Fibroblast of mammary gland (primary cell): ENCODE results near the gene TRAPPC2.

Experiments
- DNase-seq: peaks from one replicate; pipeline ENCODE4 v3.0.0-alpha.2; 2010; ENCODE audit warnings: low read depth
- H3K4me3 ChIP-seq: 2 replicates; pipeline ENCODE4 v1.5.1; 2011; ENCODE audit warnings: low read depth, mild to moderate bottlenecking, low read length, moderate library complexity; ENCODE audit not compliant: control insufficient read depth
- CTCF ChIP-seq: conservative IDR thresholded peaks from 2 replicates; pipeline ENCODE4 v1.5.1; 2011; ENCODE audit warnings: low read depth, low read length, inconsistent platforms; ENCODE audit not compliant: control insufficient read depth, insufficient read depth

The TRAPPC2 gene

GRCh38 chrX:13770013-13770535 is 35.7 kb upstream of the TRAPPC2 start:
- TF ChIP-seq CTCF: no peak
- DNase-seq: no peak
- no peak overlapping the region for H3K4me3 ChIP-seq

- H3K4me3 ChIP-seq: no peak overlapping the region
- DNase-seq: no peak
- no peak for TF ChIP-seq CTCF
Observed at GRCh38 chrX:13768939-13769338, 34.5 kb upstream of the TRAPPC2 start.

DNA sequence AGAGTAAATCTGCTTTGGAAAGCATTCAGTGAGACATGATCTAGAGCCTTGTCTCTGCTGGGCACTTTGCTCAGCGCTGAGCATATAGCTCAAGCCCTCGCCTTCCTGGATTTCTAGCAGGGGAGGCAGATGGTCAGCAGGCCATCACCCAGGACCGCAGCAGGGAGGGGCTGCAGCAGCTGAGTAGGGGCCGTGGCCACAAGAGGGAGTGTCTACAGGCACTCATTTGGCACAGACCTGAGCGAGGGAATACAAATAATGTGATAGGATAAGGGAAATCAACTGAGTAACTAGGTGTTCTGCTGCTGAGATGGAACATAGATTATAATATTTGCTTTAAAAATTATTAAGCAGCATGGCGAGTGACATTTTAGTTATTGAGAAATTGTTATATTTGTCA is 30.3 kb upstream of the TRAPPC2 start:
- peak; percentile 3 for TF ChIP-seq CTCF
- peak; percentile 36 for DNase-seq
- no peak overlapping the region for H3K4me3 ChIP-seq

DNA sequence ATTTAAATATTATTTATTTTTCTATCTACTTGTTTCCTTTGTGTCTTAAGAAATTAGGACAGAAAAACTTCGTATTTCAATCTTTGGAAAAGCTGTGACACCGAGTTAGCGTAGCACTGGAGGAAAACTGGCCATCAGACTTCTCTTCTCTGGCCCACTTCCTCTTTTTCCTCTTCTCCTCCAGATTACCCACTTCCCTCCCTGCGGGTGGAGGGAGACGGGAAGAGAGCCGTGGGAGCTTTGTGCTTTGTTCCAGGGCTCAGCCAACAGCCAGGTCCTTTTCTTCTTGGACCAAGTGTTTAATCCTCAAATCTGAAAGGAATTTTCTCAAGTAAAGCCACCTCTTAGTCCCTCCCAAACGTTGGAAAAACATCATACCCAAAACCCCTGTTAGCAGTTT is 29.9 kb upstream of the TRAPPC2 start:
- no peak overlapping the region for H3K4me3 ChIP-seq

GRCh38 chrX:13763489-13763888 is 29.1 kb upstream of the TRAPPC2 start:
- TF ChIP-seq CTCF: no peak
- no peak overlapping the region for H3K4me3 ChIP-seq
- DNase-seq: no peak

More for the DNA sequence above, 29.9 kb upstream of the TRAPPC2 start:
- no peak for DNase-seq
- no peak for TF ChIP-seq CTCF

DNA sequence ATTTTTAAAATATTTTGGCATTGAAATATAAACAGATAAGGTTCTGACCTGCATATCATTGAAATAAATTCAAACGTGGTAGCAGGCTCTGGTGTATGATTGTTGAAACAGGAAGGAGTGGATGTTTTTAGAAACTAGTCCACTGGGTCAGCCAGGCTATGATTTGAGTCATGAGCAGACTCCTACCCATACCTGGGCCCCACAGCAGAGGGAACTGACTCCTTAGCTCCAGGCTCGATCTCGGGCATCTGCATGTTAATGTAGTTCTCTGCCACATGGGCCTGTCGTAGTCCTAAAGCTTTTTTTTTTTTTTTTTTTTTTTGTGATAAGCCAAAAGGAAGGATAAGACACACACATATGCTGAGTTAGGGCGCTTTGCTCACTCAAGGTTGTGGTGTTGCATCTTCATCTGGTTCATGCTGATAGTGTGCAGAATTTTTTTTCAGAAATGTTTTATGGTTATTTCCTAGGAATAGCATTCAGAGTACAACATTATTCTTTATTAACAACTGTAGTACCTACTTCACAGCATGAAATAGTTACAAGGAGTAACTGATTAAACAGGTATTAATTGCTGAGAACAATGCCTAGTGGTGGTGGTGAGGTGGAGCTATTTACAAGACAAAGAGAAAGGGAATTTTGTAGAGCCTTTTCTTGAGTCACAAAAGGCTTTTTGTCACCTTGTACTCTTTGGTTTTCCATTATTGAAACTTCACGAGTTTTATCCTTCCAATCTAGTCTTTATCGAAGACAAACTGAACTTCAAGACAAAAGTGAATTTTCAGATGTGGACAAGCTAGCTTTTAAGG is 27.4 kb upstream of the TRAPPC2 start:
- H3K4me3 ChIP-seq: no peak overlapping the region
- DNase-seq: peak; percentile 41
- TF ChIP-seq CTCF: no peak

- no peak overlapping the region for H3K4me3 ChIP-seq
- no peak for DNase-seq
- TF ChIP-seq CTCF: no peak
Observed at GRCh38 chrX:13760426-13760825, 26.0 kb upstream of the TRAPPC2 start.
